ENCODE results near the gene KATNAL2. TPM values are rescaled to one million over a fixed set of nuclear protein-coding genes. Genes with fewer than 3 reads are reported as not detected.

KATNAL2 gene
- polyA plus RNA-seq (2013, experiment 1 of 2; ENCODE audit: insufficient read length): 4.0 TPM
- 3.7 TPM for polyA plus RNA-seq (2013, experiment 2 of 2; ENCODE audit: insufficient read length)

- DNase-seq: peak; percentile 75
Observed at GRCh38 chr18:46917108-46917802, at the start of gene KATNAL2, which contains the start of gene PIAS2. KATNAL2 (plus strand) TSS chr18:46917602; CDS start chr18:46946873, 29,271 bp downstream. PIAS2 (minus strand) TSS chr18:46917507; CDS start chr18:46917345, 162 bp downstream.

GRCh38 chr18:46868169-46868921 is 49.1 kb upstream of the KATNAL2 start:
- DNase-seq: no peak

GRCh38 chr18:46877329-46877987 is 39.9 kb upstream of the KATNAL2 start:
- no peak for DNase-seq

- no peak for DNase-seq
Observed at GRCh38 chr18:46883180-46883579, 34.2 kb upstream of the KATNAL2 start.

GRCh38 chr18:46886893-46887292 is 30.5 kb upstream of the KATNAL2 start:
- DNase-seq: no peak

- no peak for DNase-seq
Observed at GRCh38 chr18:46888965-46889364, 28.4 kb upstream of the KATNAL2 start.

GRCh38 chr18:46891742-46892214 is 25.6 kb upstream of the KATNAL2 start:
- no peak for DNase-seq

- DNase-seq: no peak
Observed at GRCh38 chr18:46892842-46893241, 24.6 kb upstream of the KATNAL2 start.

GRCh38 chr18:46893360-46893759 is 24.0 kb upstream of the KATNAL2 start:
- DNase-seq: no peak

GRCh38 chr18:46894124-46894523 is 23.3 kb upstream of the KATNAL2 start:
- DNase-seq: no peak

- DNase-seq: no peak
Observed at GRCh38 chr18:46899274-46899948, 18.0 kb upstream of the KATNAL2 start.

GRCh38 chr18:46903406-46903805 is 14.0 kb upstream of the KATNAL2 start:
- no peak for DNase-seq

GRCh38 chr18:46909497-46909896 is 7.9 kb upstream of the KATNAL2 start:
- DNase-seq: no peak

GRCh38 chr18:46910856-46911255 is 6.5 kb upstream of the KATNAL2 start:
- DNase-seq: no peak

- no peak for DNase-seq
Observed at GRCh38 chr18:46915800-46916550, 1.4 kb upstream of the KATNAL2 start.

GRCh38 chr18:46916551-46917107 is 773 bp upstream of the KATNAL2 start:
- peak; percentile 22 for DNase-seq

- DNase-seq: peak; percentile 56
Observed at GRCh38 chr18:46917803-46918600, 600 bp downstream of the KATNAL2 start.

GRCh38 chr18:46920067-46920466 is 2.7 kb downstream of the KATNAL2 start:
- DNase-seq: no peak

GRCh38 chr18:46920653-46921052 is 3.3 kb downstream of the KATNAL2 start:
- no peak for DNase-seq

- peak; percentile 82 for DNase-seq
Observed at GRCh38 chr18:46939337-46939963, 22.0 kb downstream of the KATNAL2 start.

Measured in fibroblast of skin of abdomen (primary cell).